GM12873 (cell line): ENCODE data around the gene GCC2.

Source experiments
- TF ChIP-seq, protein P1 (sequence below): IDR thresholded peaks from 2 replicates; pipeline ENCODE4 v1.5.1; 2012; ENCODE audit warnings: low read depth, mild to moderate bottlenecking, moderate library complexity, low read length, control low read depth; ENCODE audit not compliant: insufficient read depth; ENCODE audit errors: missing control alignments

Gene GCC2

DNA sequence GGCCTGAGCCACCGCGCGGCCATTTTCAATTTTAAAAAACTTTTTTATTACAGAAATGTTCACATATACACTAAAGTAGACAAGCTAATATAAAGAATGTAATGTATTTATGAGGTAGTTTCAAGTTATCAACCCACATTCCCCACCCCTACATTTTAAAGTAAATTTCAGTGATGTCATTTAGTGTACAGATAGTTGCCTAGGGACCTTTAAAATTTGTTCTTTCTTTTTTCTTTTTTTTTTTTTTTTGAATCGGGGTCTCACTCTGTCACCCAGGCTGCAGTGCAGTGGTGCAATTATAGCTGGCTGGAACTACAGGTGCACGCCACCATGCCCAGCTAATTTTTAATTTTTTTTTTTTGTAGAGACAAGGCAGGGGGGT, 82.7 kb downstream of the GCC2 start:
- TF ChIP-seq, protein P1, sequence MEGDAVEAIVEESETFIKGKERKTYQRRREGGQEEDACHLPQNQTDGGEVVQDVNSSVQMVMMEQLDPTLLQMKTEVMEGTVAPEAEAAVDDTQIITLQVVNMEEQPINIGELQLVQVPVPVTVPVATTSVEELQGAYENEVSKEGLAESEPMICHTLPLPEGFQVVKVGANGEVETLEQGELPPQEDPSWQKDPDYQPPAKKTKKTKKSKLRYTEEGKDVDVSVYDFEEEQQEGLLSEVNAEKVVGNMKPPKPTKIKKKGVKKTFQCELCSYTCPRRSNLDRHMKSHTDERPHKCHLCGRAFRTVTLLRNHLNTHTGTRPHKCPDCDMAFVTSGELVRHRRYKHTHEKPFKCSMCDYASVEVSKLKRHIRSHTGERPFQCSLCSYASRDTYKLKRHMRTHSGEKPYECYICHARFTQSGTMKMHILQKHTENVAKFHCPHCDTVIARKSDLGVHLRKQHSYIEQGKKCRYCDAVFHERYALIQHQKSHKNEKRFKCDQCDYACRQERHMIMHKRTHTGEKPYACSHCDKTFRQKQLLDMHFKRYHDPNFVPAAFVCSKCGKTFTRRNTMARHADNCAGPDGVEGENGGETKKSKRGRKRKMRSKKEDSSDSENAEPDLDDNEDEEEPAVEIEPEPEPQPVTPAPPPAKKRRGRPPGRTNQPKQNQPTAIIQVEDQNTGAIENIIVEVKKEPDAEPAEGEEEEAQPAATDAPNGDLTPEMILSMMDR = no peak

GRCh38 chr2:108533832-108534583, 85.0 kb downstream of the GCC2 start, which contains the start of gene LIMS1:
TSS of gene LIMS1 (plus strand) at chr2:108534470. CDS start at chr2:108534563, 93 bp downstream.
- TF ChIP-seq, protein P1 = no peak

- TF ChIP-seq, protein P1 = no peak
These were observed 85.8 kb downstream of the GCC2 start for GRCh38 chr2:108534584-108535356.

GRCh38 chr2:108535357-108535631, 86.3 kb downstream of the GCC2 start:
- TF ChIP-seq, protein P1 = no peak

DNA sequence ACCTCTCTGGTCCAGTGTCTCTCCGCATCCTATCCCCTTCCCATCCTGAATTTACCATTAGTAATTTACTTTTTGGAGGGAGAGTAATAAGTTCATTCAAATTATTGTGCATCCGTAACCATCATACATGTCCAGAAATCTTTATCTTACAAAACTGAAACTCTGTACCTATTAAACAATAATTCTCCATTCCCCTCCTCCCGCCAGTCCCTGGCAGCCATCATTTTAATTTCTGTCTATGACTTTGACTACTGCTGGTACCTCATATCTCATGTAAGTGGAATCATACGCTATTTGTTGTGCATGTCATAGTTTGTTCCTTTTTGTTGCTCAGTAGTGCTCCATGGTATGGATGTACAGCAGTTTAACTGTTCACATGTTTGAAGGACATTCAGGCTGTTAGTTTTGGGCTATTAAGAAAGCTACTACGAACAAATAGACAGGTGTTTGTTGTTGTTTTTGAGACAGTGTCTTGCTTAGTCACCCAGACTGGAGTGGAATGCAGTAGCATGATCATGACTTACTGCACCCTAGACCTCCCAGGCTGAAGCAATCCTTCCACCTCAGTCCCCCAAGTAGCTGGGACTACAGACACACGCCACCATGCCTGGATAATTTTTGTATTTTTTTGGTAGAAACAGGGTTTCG, 87.3 kb downstream of the GCC2 start:
- TF ChIP-seq, protein P1 = no peak

DNA sequence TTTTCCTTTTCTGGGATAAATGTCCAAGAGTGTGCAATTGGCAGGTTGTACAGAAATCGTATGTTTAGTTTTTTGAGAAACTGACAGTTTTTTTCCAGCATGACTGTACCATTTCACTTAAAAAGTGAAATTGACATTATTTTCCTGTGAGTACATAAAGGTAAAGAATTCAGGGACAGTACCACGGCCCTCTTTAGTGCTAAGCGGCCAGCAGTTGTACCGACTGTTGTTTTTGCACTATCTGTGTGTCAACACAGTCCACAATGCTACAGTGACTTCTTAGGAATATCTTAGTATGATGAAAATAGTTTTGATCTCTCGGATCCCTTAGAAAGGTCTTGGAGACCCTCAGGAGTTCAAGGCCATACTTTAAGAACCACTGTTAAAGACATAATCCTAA, 87.9 kb downstream of the GCC2 start:
- TF ChIP-seq, protein P1 = no peak

- TF ChIP-seq, protein P1 = no peak
These were observed 89.1 kb downstream of the GCC2 start for GRCh38 chr2:108538000-108538625.
